H1 (cell line): Measurements from ENCODE around the gene TRAPPC8. TPM values are rescaled to one million over a fixed set of nuclear protein-coding genes. Genes with fewer than 3 reads are reported as not detected.

Source experiments
- CTCF ChIP-seq, 3 experiments: IDR thresholded peaks; 1 replicate in 2 of 3; 2 replicates in 1 of 3; pipeline versions ENCODE4 v1.5.1 to v1.6.1; 2011; ENCODE audit warnings: low read length in 3 of 3, mild to moderate bottlenecking in 3 of 3, inconsistent platforms in 2 of 3, low read depth in 1 of 3, moderate library complexity in 1 of 3; ENCODE audit not compliant: insufficient read depth in 1 of 3; ENCODE audit errors: control extremely low read depth in 1 of 3
- EGR1 ChIP-seq: IDR thresholded peaks from 2 replicates; pipeline ENCODE4 v1.6.1; 2011; ENCODE audit warnings: low read depth, low read length, borderline replicate concordance
- HDAC2 ChIP-seq, 2 experiments: fragments of 300-600 bp in 1 of 2; sonication (generic) in 1 of 2; IDR thresholded peaks; 2 replicates each; pipeline ENCODE4 v1.6.1; 2011 to 2012; ENCODE audit warnings: low read depth in 2 of 2, low read length in 2 of 2, mild to moderate bottlenecking in 2 of 2, moderate library complexity in 2 of 2, borderline replicate concordance in 1 of 2, inconsistent platforms in 1 of 2
- POLR2A ChIP-seq, 2 experiments: IDR thresholded peaks; 1 replicate in 1 of 2; 2 replicates in 1 of 2; pipeline ENCODE4 v1.6.1; 2011; ENCODE audit warnings: low read depth in 2 of 2, low read length in 2 of 2, mild to moderate bottlenecking in 2 of 2; ENCODE audit errors: control extremely low read depth in 1 of 2
- POLR2AphosphoS5 ChIP-seq: IDR thresholded peaks from 2 replicates; pipeline ENCODE4 v1.6.1; 2011; ENCODE audit warnings: low read depth, low read length
- RAD21 ChIP-seq, 2 experiments: IDR thresholded peaks in 1 of 2; conservative IDR thresholded peaks in 1 of 2; 2 replicates each; pipeline ENCODE4 v1.6.1; 2011; ENCODE audit warnings: low read depth in 2 of 2, low read length in 2 of 2, improper control_type of control experiment in 1 of 2, inconsistent platforms in 1 of 2, mild to moderate bottlenecking in 1 of 2, moderate library complexity in 1 of 2
- RNF2 ChIP-seq: fragments of 200-900, 300-1000 bp; sonication (generic); IDR thresholded peaks from 2 replicates; pipeline ENCODE4 v1.7.1; 2016; ENCODE audit warnings: borderline replicate concordance, low read depth, mild to moderate bottlenecking, antibody characterized with exemption, low read length; ENCODE audit not compliant: poor library complexity, severe bottlenecking; ENCODE audit errors: missing control alignments
- SP1 ChIP-seq: IDR thresholded peaks from 2 replicates; pipeline ENCODE4 v1.6.1; 2011; ENCODE audit warnings: low read depth, low read length
- TAF7 ChIP-seq: optimal IDR thresholded peaks from 2 replicates; pipeline ENCODE3; 2011; ENCODE audit warnings: low read depth, mild to moderate bottlenecking, inconsistent platforms, low read length, moderate library complexity, borderline replicate concordance
- YY1 ChIP-seq: IDR thresholded peaks from 2 replicates; pipeline ENCODE4 v1.6.1; 2011; ENCODE audit warnings: low read depth, mild to moderate bottlenecking, low read length
- polyA plus RNA-seq, 7 experiments: library from polyadenylated mRNA; depleted of rRNA in 3 of 7; stranded (reverse) in 5 of 7; unstranded in 2 of 7; fragments of >200 nt in 5 of 7; fragments of 200-250 nt in 2 of 7; gene quantifications; 1 replicate in 5 of 7; 2 replicates in 1 of 7; 4 replicates in 1 of 7; pipeline versions ENCODE4 v1.2.1 to v1.2.3, GENCODE V29; 2011 to 2013; ENCODE audit warnings: missing spikeins in 2 of 7, mixed read lengths in 2 of 7
- total RNA-seq: library from RNA; stranded (reverse); fragmentation: NEBNext Ultra II Directional; extraction: Animal tissue kit (Norgen Biotek cat#: 25700); gene quantifications from 2 replicates; pipeline ENCODE4 v1.2.1, GENCODE V29; 2021
- TF ChIP-seq, protein P1 (sequence below): IDR thresholded peaks from 2 replicates; pipeline ENCODE4 v1.6.1; 2012; ENCODE audit warnings: low read length, inconsistent platforms

Gene TRAPPC8
- total and polyA plus RNA-seq, 2 of the 8 experiments (the other 6 are each of a cell fraction or from before 2014, with no cell fraction given) = 43.6 to 56.5 TPM

DNA sequence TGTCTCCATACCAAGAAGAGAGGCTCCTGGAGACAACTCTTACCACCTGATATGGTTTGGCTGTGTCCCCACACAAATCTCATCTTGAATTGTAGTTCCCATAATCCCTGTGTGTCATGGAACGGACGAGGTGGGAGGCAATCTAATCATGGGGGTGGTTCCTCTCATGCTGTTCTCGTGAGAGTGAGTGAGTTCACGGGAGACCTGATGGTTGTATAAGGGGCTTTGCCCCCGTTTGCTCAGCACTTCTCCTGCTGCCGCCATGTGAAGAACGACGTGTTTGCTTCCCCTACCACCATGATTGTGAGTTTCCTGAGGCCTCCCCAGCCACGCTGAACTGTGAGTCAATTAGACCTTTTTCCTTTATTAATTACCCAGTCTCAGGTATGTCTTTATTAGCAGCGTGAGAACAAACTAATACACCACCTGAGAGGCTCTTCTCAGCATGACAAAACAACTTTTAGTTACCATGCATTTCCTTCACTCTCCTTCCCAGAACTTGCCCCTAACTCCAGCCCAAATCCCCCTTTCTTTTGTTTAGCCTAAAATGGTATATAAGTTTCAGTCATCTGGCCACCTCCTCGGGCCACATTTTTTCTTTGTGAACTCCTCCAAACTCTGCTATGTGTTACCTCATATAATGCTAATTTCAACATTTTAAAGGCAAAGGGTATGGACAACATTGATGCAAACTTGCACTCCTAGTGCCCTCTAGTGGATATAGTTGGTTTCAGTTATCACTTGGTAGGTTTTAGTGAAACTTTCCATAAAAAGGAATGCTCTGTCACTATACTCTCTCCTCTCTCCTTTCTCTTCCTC, 123.6 kb downstream of the TRAPPC8 start (continued):
- TF ChIP-seq HDAC2 (IDR thresholded peaks at IDR 0.05; ENCODE audit: borderline replicate concordance in 1 of 2, low read depth in 2 of 2, low read length in 2 of 2) (no peak), RNF2 (no peak), POLR2A (IDR thresholded peaks at IDR 0.05; ENCODE audit: control extremely low read depth in 1 of 2, low read depth in 2 of 2, low read length in 2 of 2) (peak in 1 of 2 experiments; percentile 16; a peak in 1 of 3 replicates), CTCF (IDR thresholded peaks at IDR 0.05; ENCODE audit: control extremely low read depth in 1 of 3, insufficient read depth in 1 of 3, low read depth in 1 of 3, low read length in 3 of 3) (peak in 2 of 3 experiments; percentile 55 to 76; a peak in 2 of 4 replicates), TAF7 (no peak), EGR1 (no peak), POLR2AphosphoS5 (peak; percentile 49; the same call in 1 of the 2 replicates), SP1 (0 out of 2 replicates have a peak, but pooled peaks have one; percentile 20), RAD21 (IDR thresholded peaks at IDR 0.05 in 1 of 2, conservative IDR thresholded peaks at IDR 0.05 in 1 of 2; ENCODE audit: low read depth in 2 of 2, low read length in 2 of 2) (peak; percentile 78 to 82), YY1 (no peak)
- TF ChIP-seq, protein P1, sequence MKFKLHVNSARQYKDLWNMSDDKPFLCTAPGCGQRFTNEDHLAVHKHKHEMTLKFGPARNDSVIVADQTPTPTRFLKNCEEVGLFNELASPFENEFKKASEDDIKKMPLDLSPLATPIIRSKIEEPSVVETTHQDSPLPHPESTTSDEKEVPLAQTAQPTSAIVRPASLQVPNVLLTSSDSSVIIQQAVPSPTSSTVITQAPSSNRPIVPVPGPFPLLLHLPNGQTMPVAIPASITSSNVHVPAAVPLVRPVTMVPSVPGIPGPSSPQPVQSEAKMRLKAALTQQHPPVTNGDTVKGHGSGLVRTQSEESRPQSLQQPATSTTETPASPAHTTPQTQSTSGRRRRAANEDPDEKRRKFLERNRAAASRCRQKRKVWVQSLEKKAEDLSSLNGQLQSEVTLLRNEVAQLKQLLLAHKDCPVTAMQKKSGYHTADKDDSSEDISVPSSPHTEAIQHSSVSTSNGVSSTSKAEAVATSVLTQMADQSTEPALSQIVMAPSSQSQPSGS = peak; percentile 22; the same call in 1 of the 2 replicates
